HepG2 (cell line): ENCODE results near the gene HINT2. TPM values are rescaled to one million over a fixed set of nuclear protein-coding genes. Genes with fewer than 3 reads are reported as not detected.
A peak's percentile ranks its signal among the peaks of the same experiment; 100 is the strongest.

ENCODE experiments used
- AKAP8 ChIP-seq: sonication (generic); formaldehyde crosslinking; IDR thresholded peaks from 2 replicates; pipeline ENCODE4 v1.5.1; 2020; ENCODE audit warnings: mild to moderate bottlenecking, missing genetic modification reagents
- CTCF ChIP-seq: sonication (generic); formaldehyde crosslinking; IDR thresholded peaks from 2 replicates; pipeline ENCODE4 v1.5.0; 2020; ENCODE audit warnings: mild to moderate bottlenecking, missing genetic modification reagents, moderate library complexity
- HNF1B ChIP-seq: sonication (generic); formaldehyde crosslinking; IDR thresholded peaks from 2 replicates; pipeline ENCODE4 v1.5.1; 2020; ENCODE audit warnings: mild to moderate bottlenecking, moderate library complexity, missing genetic modification reagents
- IKZF4 ChIP-seq: sonication (generic); formaldehyde crosslinking; IDR thresholded peaks from 2 replicates; pipeline ENCODE4 v1.5.1; 2020; ENCODE audit warnings: borderline replicate concordance, mild to moderate bottlenecking, low read depth, missing genetic modification reagents; ENCODE audit errors: not compliant biosample characterization
- JUNB ChIP-seq: sonication (generic); formaldehyde crosslinking; IDR thresholded peaks from 2 replicates; pipeline ENCODE4 v1.8.0; 2022; ENCODE audit warnings: missing genetic modification reagents, mild to moderate bottlenecking, borderline replicate concordance
- PHF21A ChIP-seq: sonication (generic); formaldehyde crosslinking; IDR thresholded peaks from 2 replicates; pipeline ENCODE4 v1.5.0; 2020; ENCODE audit warnings: mild to moderate bottlenecking, missing genetic modification reagents
- RBFOX2 ChIP-seq: fragments of 200-400 bp; formaldehyde crosslinking; IDR thresholded peaks from 2 replicates; pipeline ENCODE4 v1.6.1; 2017; ENCODE audit warnings: low read depth, mild to moderate bottlenecking, low read length
- SP2 ChIP-seq: sonication (generic); formaldehyde crosslinking; IDR thresholded peaks from 2 replicates; pipeline ENCODE4 v1.5.1; 2020; ENCODE audit warnings: mild to moderate bottlenecking, missing genetic modification reagents
- SRF ChIP-seq: IDR thresholded peaks from 2 replicates; pipeline ENCODE4 v1.6.1; 2011; ENCODE audit warnings: mild to moderate bottlenecking, low read depth, low read length, moderate library complexity
- TRAFD1 ChIP-seq: sonication (generic); formaldehyde crosslinking; IDR thresholded peaks from 2 replicates; pipeline ENCODE4 v1.5.1; 2020; ENCODE audit warnings: missing genetic modification reagents, mild to moderate bottlenecking, borderline replicate concordance
- USF2 ChIP-seq, 2 experiments: sonication (generic) in 1 of 2; formaldehyde crosslinking in 1 of 2; IDR thresholded peaks; 2 replicates each; pipeline versions ENCODE4 v1.5.1 to v1.6.1; 2011 to 2020; ENCODE audit warnings: borderline replicate concordance in 1 of 2, low read depth in 1 of 2, low read length in 1 of 2, mild to moderate bottlenecking in 1 of 2, missing genetic modification reagents in 1 of 2, moderate library complexity in 1 of 2
- ZFAT ChIP-seq: sonication (generic); formaldehyde crosslinking; conservative IDR thresholded peaks from 2 replicates; pipeline ENCODE4 v1.8.1; 2023; ENCODE audit warnings: missing genetic modification reagents, inconsistent platforms
- ZMYM4 ChIP-seq: sonication (generic); formaldehyde crosslinking; IDR thresholded peaks from 2 replicates; pipeline ENCODE4 v1.8.1; 2023; ENCODE audit warnings: mild to moderate bottlenecking, missing genetic modification reagents
- ZNF687 ChIP-seq: sonication (generic); formaldehyde crosslinking; IDR thresholded peaks from 2 replicates; pipeline ENCODE4 v1.5.1; 2020; ENCODE audit warnings: mild to moderate bottlenecking, missing genetic modification reagents, moderate library complexity
- ZSCAN25 ChIP-seq: sonication (generic); formaldehyde crosslinking; IDR thresholded peaks from 2 replicates; pipeline ENCODE4 v1.8.0; 2022; ENCODE audit warnings: mild to moderate bottlenecking, missing genetic modification reagents
- polyA plus RNA-seq, 8 experiments: library from polyadenylated mRNA; depleted of rRNA in 3 of 8; stranded (reverse) in 7 of 8; unstranded in 1 of 8; fragments of >200 nt; fragmentation: Illumina TruSeq in 4 of 8; extraction: Trizol in 4 of 8; gene quantifications; 2 replicates each; pipeline versions ENCODE4 v1.2.1 to v1.2.3, GENCODE V29; 2011 to 2016; ENCODE audit warnings: low read depth in 4 of 8, missing spikeins in 1 of 8, mixed read lengths in 1 of 8; ENCODE audit not compliant: insufficient read depth in 1 of 8
- total RNA-seq, 5 experiments: library from RNA; depleted of rRNA; stranded (reverse); fragments of >200 nt; fragmentation: Illumina TruSeq; extraction: Trizol; gene quantifications; 2 replicates each; pipeline ENCODE4 v1.2.3, GENCODE V29; 2016; ENCODE audit warnings: low read depth in 1 of 5
- TF ChIP-seq, protein P1 (sequence below): sonication (generic); formaldehyde crosslinking; IDR thresholded peaks from 2 replicates; pipeline ENCODE4 v1.8.1; 2023; ENCODE audit warnings: mild to moderate bottlenecking, missing genetic modification reagents, borderline replicate concordance

HINT2 gene
- total and polyA plus RNA-seq, 2 of the 13 experiments (the other 11 are each of a cell fraction or from before 2014, with no cell fraction given): 37.9 to 56.2 TPM

GRCh38 chr9:35812025-35812602 lies 2.7 kb downstream of the HINT2 start, which contains the start of gene SPAG8 (continued):
- TF ChIP-seq ZNF687: peak; percentile 84
- TF ChIP-seq JUNB (CRISPR knock-in tag): no peak
- TF ChIP-seq IKZF4 (CRISPR knock-in tag): no peak
- peak; percentile 21; the same call in 1 of the 2 replicates for TF ChIP-seq USF2 (IDR thresholded peaks at IDR 0.05; ENCODE audit: low read depth, low read length)
- no peak for TF ChIP-seq USF2 (CRISPR knock-in tag; IDR thresholded peaks at IDR 0.05; ENCODE audit: borderline replicate concordance)
- 0 out of 2 replicates have a peak, but pooled peaks have one; percentile 35 for TF ChIP-seq ZMYM4 (CRISPR knock-in tag)
- TF ChIP-seq SP2 (CRISPR knock-in tag): peak; percentile 42; the same call in 1 of the 2 replicates
- TF ChIP-seq PHF21A (CRISPR knock-in tag): peak; percentile 76
- TF ChIP-seq AKAP8 (CRISPR knock-in tag): no peak
- TF ChIP-seq ZFAT (CRISPR knock-in tag): no peak
- TF ChIP-seq, protein P1, sequence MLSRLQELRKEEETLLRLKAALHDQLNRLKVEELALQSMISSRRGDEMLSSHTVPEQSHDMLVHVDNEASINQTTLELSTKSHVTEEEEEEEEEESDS (CRISPR knock-in tag): no peak
- TF ChIP-seq HNF1B (CRISPR knock-in tag): peak; percentile 53; the same call in 1 of the 2 replicates
- no peak for TF ChIP-seq CTCF
- TF ChIP-seq RBFOX2: no peak
- TF ChIP-seq SRF: peak; percentile 60; the same call in 1 of the 2 replicates
- TF ChIP-seq ZSCAN25 (CRISPR knock-in tag): no peak
- no peak for TF ChIP-seq TRAFD1 (CRISPR knock-in tag)
